VCaP (cell line): ENCODE measurements around the gene EXOSC10.
"Not testable (repeated sequence)": the region's sequence is repeated elsewhere in the genome, so short reads cannot be mapped to it uniquely, and the experiment has no call there.

Source experiments
- H3K27ac ChIP-seq: fragments of 450-650 bp; 2 replicates; pipeline ENCODE4 v1.5.1; 2017
- TF ChIP-seq, protein P1 (sequence below): fragments of 450-650 bp; conservative IDR thresholded peaks from 2 replicates; pipeline ENCODE4 v1.5.1; 2017; ENCODE audit warnings: mild to moderate bottlenecking, moderate library complexity

Gene EXOSC10

DNA sequence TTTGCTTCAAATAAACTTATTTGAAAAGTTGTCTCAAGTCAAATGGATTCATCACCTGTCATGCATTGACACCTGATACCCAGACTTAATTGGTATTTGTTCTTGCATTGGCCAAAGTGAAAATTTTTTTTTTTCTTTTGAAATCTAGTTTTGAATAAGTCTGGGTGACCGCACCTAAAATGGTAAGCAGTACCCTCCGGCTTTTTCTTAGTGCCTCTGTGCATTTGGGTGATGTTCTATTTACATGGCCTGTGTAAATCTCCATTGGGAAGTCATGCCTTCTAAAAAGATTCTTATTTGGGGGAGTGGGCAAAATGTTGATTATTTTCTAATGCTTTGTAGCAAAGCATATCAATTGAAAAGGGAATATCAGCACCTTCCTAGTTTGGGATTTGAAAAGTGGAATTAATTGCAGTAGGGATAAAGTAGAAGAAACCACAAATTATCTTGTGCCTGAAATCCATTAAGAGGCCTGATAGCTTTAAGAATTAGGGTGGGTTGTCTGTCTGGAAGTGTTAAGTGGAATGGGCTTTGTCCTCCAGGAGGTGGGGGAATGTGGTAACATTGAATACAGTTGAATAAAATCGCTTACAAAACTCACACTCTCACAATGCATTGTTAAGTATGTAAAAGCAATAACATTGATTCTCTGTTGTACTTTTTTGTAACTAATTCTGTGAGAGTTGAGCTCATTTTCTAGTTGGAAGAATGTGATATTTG lies 75.4 kb downstream of the EXOSC10 start:
- no peak overlapping the region for H3K27ac ChIP-seq
- TF ChIP-seq, protein P1, sequence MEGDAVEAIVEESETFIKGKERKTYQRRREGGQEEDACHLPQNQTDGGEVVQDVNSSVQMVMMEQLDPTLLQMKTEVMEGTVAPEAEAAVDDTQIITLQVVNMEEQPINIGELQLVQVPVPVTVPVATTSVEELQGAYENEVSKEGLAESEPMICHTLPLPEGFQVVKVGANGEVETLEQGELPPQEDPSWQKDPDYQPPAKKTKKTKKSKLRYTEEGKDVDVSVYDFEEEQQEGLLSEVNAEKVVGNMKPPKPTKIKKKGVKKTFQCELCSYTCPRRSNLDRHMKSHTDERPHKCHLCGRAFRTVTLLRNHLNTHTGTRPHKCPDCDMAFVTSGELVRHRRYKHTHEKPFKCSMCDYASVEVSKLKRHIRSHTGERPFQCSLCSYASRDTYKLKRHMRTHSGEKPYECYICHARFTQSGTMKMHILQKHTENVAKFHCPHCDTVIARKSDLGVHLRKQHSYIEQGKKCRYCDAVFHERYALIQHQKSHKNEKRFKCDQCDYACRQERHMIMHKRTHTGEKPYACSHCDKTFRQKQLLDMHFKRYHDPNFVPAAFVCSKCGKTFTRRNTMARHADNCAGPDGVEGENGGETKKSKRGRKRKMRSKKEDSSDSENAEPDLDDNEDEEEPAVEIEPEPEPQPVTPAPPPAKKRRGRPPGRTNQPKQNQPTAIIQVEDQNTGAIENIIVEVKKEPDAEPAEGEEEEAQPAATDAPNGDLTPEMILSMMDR: no peak

DNA sequence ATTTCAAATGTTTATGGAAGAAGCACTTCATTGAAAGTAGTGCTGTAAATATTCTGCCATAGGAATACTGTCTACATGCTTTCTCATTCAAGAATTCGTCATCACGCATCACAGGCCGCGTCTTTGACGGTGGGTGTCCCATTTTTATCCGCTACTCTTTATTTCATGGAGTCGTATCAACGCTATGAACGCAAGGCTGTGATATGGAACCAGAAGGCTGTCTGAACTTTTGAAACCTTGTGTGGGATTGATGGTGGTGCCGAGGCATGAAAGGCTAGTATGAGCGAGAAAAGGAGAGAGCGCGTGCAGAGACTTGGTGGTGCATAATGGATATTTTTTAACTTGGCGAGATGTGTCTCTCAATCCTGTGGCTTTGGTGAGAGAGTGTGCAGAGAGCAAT lies 76.5 kb downstream of the EXOSC10 start:
- H3K27ac ChIP-seq: no peak overlapping the region
- TF ChIP-seq, protein P1: no peak

DNA sequence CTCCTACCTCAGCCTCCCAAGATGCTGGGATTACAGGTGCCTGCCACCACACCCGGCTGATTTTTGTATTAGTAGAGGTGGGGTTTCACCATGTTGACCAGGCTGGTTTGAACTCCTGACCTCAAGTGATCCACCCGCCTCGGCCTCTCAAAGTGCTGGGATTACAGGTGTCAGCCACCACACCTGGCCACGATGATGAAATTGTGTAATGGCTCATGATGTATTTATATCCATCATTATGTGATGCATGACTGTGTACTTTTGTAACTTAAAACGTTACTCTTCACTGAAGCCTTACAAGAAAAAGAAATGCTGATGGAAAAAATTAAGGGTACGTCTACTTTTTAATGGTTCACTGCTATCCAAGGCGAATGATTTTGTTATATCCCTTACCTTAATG lies 79.7 kb downstream of the EXOSC10 start:
- TF ChIP-seq, protein P1: no peak
- H3K27ac ChIP-seq: no peak overlapping the region

DNA sequence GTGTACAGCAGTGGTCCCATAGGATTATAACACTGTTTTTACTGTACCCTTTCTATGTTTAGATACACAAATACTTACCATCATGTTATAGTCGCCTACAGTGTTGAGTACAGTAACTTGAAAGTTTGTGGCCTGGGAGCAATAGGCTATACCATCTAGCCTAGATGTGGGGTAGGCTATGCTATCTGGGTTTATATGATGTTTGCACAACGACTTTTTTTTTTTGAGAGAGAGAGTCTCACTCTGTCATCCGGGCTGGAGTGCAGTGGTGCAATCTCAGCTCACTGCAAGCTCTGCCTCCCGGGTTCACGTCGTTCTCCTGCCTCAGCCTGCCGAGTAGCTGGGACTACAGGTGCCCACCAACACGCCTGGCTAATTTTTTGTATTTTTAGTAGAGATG lies 80.3 kb downstream of the EXOSC10 start:
- not testable (repeated sequence) for H3K27ac ChIP-seq
